ACC112 (cell line): Measurements from ENCODE around the gene KNCN.

Experiments
- H2AFZ ChIP-seq: fragments of 200-600 bp; sonication (generic); one replicate; pipeline ENCODE4 v1.6.0; 2017; ENCODE audit warnings: antibody characterized with exemption, low read length; ENCODE audit not compliant: unreplicated experiment
- H3K27ac ChIP-seq: fragments of 200-600 bp; sonication (generic); 2 replicates; pipeline ENCODE4 v1.5.1; 2014; ENCODE audit warnings: low read depth, mild to moderate bottlenecking, antibody characterized with exemption, low read length, moderate library complexity
- H3K27me3 ChIP-seq: fragments of 200-600 bp; sonication (generic); 2 replicates; pipeline ENCODE4 v1.6.1; 2014; ENCODE audit warnings: mild to moderate bottlenecking, antibody characterized with exemption, low read length, moderate library complexity, mixed read lengths; ENCODE audit not compliant: insufficient read depth
- H3K36me3 ChIP-seq: fragments of 200-600 bp; sonication (generic); 2 replicates; pipeline ENCODE4 v1.6.1; 2016; ENCODE audit warnings: mild to moderate bottlenecking, antibody characterized with exemption, low read length, moderate library complexity, mixed read lengths; ENCODE audit not compliant: insufficient read depth
- H3K4me1 ChIP-seq: fragments of 200-600 bp; sonication (generic); one replicate; pipeline ENCODE4 v1.6.1; 2016; ENCODE audit warnings: low read length, mixed read lengths; ENCODE audit not compliant: insufficient read depth, unreplicated experiment, control insufficient read depth
- H3K4me3 ChIP-seq: fragments of 200-600 bp; sonication (generic); 2 replicates; pipeline ENCODE4 v1.5.1; 2014; ENCODE audit warnings: mild to moderate bottlenecking, low read depth, low read length
- H3K79me2 ChIP-seq: fragments of 200-600 bp; sonication (generic); one replicate; pipeline ENCODE4 v1.6.0; 2016; ENCODE audit warnings: low read length; ENCODE audit not compliant: control insufficient read depth, unreplicated experiment, insufficient read depth

Gene KNCN

DNA sequence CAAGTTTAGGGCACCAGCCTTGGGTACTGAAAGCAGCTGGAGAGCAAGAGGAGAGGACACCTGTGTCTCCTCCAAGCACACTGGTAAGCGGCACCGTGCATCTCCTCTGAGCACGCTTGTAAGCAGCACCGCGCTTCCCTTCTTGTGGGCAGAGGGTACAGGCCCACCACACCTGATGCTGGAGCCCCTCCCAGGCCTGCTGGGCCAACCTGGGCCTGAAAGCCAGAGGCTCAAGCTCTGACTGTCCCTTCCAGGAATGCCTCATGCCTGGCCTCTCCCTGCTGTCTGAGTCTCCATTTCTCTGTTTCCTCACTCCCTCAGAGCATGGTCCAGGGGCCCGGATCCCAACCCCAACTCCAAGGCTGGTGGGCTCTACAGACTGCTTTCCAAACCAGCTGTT is 35.9 kb downstream of the KNCN start:
- Histone ChIP-seq H3K4me1 (peaks cover 15% of the 10 kb centered on the region), H3K27ac (no peak overlapping the region), H3K27me3 (no peaks in the 10 kb centered on the region), H2AFZ (no peak overlapping the region), H3K79me2 (no peaks in the 10 kb centered on the region), H3K36me3 (no peaks in the 10 kb centered on the region), H3K4me3 (no peak overlapping the region)

DNA sequence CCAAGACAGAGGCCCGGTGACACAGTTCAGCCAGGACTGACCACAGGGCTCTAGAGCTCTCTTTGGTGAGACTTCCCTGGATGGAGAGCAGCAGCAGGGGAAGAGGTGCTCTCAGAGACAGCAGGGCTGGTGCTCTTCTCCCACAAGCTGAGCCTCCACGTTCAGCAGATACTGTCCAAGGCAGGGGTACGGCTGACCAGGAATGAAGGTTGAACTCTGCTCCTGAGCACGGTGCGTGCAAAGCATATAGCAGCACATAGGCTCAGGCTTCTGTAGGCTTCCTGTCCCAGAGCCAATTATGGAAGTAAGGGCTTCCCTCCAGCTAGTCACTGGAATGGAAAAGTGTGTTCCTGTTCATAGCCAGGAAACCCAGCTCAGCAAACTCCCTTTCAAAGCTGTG is 37.9 kb downstream of the KNCN start:
- Histone ChIP-seq H3K4me1 (peaks cover 10% of the 10 kb centered on the region), H3K27me3 (no peaks in the 10 kb centered on the region), H3K27ac (no peak overlapping the region), H2AFZ (no peak overlapping the region), H3K4me3 (no peak overlapping the region), H3K79me2 (no peaks in the 10 kb centered on the region), H3K36me3 (no peaks in the 10 kb centered on the region)

DNA sequence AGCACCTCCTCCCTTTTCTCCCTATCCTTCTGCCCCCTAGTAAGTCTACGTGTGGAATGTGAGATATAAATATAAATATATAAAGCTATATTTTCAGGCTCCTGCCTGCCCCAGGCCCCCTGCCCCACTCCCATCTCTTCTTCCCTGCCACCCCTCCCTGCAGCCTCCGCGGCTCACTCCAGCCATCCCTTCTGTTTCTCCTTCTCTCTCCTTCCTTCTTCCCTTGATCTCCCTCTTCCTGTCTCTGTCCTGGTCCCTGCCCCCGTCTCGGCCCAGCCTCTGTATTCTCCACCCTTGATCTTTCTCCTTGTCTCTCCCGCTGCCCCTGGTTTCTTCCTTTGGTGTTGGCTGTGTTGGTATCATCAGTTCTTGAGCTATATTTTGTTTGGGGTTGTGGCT is 38.7 kb downstream of the KNCN start:
- H3K36me3 ChIP-seq: no peaks in the 10 kb centered on the region
- no peak overlapping the region for H3K27ac ChIP-seq
- no peak overlapping the region for H2AFZ ChIP-seq
- H3K4me1 ChIP-seq: peaks cover 14% of the 10 kb centered on the region
- no peak overlapping the region for H3K4me3 ChIP-seq
- H3K27me3 ChIP-seq: no peaks in the 10 kb centered on the region
- H3K79me2 ChIP-seq: no peaks in the 10 kb centered on the region

DNA sequence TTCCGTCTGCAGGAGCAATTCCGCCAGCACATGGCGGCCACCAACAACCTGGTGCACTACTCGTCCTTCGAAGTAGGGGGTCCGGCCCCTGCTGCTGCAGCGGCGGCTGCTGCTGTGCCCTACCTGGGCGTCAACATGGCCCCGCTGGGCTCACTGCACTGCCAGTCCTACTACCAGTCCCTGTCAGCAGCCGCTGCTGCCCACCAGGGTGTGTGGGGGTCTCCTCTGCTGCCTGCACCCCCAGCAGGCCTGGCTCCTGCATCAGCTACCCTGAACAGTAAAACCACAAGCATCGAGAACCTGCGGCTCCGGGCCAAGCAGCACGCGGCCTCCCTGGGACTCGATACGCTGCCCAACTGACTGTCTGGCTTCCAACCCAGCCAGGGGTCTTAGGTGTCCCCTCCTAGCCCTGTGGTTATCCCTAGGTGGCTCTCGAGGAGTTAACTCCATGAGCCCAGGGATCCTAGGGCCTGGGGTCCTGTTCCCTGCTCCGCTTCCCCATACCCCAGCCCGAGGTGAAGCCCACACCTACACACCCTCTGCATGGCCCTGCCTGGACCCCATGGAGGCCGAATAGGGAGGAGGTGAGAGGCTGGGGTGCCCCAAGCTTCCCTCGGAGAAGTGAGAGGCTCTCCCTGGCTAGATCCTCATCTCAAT is 39.2 kb downstream of the KNCN start:
- Histone ChIP-seq H2AFZ (no peak overlapping the region), H3K79me2 (no peaks in the 10 kb centered on the region), H3K4me1 (peaks cover 13% of the 10 kb centered on the region), H3K27ac (no peak overlapping the region), H3K27me3 (no peaks in the 10 kb centered on the region), H3K4me3 (no peak overlapping the region), H3K36me3 (no peaks in the 10 kb centered on the region)

DNA sequence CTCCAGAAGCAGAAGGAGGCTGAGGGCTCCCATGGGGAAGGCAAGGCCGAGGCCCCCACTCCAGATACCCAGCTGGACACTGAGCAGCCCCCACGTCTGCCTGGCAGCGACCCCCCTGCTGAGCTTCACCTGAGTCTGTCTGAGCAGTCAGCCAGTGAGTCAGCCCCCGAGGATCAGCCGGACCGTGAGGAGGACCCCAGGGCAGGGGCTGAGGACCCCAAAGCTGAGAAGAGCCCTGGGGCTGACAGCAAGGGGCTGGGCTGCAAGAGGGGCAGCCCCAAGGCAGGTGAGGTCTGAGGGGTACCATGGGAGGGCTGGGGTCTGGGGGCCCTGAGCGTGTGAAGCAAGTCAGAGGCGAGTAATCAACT is 40.5 kb downstream of the KNCN start:
- H3K79me2 ChIP-seq: no peaks in the 10 kb centered on the region
- H3K27me3 ChIP-seq: no peaks in the 10 kb centered on the region
- peaks cover 10% of the 10 kb centered on the region for H3K4me1 ChIP-seq
- no peak overlapping the region for H2AFZ ChIP-seq
- H3K4me3 ChIP-seq: no peak overlapping the region
- H3K36me3 ChIP-seq: no peaks in the 10 kb centered on the region
- H3K27ac ChIP-seq: no peak overlapping the region

DNA sequence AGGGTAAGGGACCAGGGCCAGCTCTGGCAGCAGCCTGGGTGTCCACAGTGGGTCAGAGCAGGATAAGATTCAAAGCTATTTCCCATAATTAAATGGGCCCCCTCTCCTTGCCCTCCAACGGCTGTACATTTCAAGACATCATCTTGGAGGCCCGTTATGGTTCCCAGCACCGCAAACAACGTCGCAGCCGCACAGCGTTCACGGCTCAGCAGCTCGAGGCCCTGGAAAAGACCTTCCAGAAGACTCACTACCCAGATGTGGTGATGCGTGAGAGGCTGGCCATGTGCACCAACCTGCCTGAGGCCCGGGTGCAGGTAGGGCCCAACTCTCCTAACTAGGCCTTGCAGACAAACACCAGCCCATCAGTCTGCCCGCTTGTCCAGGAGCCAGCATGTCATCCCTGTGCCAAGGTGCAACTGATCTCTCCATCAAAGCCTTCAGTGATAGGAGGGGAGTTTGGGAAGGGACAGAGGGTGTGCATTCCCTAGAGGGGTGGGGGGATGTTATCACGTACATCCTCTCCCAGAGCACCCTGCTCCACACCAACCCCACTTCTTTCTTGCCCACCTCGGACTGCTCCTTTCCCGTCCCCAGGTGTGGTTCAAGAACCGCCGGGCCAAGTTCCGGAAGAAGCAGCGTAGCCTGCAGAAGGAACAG is 41.0 kb downstream of the KNCN start:
- Histone ChIP-seq H3K27me3 (no peaks in the 10 kb centered on the region), H3K79me2 (no peaks in the 10 kb centered on the region), H2AFZ (no peak overlapping the region), H3K36me3 (no peaks in the 10 kb centered on the region), H3K4me3 (no peak overlapping the region), H3K4me1 (peaks cover 10% of the 10 kb centered on the region), H3K27ac (no peak overlapping the region)

DNA sequence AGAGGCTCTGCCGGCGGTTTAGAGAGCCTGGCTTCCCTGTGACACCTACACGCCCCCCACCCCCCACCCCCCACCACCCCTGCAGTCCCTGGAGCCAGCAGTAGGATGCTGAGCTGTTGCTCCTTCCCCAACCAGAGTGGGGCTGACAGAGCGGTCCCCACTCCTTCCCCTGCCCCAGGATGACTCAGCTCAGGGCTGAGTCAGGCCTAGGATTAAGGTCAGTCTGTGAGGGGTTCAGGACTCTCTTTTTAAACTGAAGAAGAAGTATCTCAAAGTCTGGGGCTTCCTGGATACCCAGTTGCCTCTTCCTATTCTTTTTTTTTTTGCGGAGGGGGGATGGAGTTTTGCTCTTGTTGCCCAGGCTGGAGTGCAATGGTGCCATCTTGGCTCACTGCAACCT is 42.7 kb downstream of the KNCN start:
- Histone ChIP-seq H2AFZ (no peak overlapping the region), H3K36me3 (no peaks in the 10 kb centered on the region), H3K27ac (no peak overlapping the region), H3K4me3 (no peak overlapping the region), H3K27me3 (peaks cover under 1% of the 10 kb centered on the region; the same call in 1 of the 2 replicates), H3K4me1 (peaks cover 10% of the 10 kb centered on the region), H3K79me2 (no peaks in the 10 kb centered on the region)

DNA sequence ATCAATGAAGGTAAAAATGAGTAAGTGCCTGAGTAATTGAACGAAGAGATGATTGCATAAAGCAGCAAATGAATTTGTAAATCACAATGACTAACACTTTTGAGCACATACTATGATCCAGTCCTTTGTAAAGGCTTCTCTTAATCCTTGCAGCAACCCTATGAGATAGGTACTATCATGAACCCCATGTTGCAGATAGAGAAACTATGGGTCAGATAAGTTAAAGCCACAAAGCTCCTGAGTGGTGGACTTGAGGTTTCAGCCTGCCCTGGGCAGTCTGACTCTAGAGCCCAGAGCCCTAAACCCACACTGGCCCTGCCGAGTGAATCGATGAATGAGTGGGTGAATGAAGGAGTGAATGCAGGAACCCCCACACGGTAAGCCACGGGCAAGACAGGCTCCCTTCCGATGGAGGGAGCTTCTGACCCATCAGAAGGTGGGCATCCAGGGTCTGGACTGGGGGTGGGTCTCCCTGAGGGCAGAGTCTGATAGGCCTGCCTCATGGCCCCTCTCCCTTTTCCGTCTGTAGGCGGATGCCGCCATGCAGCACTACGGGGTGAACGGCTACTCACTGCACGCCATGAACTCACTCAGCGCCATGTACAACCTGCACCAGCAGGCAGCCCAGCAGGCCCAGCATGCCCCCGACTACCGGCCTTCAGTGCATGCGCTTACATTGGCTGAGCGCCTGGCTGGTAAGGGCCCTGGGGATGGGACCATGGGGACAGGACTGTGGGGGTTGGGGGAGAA is 44.8 kb downstream of the KNCN start:
- Histone ChIP-seq H3K79me2 (no peaks in the 10 kb centered on the region), H3K4me3 (no peak overlapping the region), H2AFZ (no peak overlapping the region), H3K27me3 (peaks cover 21% of the 10 kb centered on the region), H3K27ac (no peak overlapping the region), H3K36me3 (no peaks in the 10 kb centered on the region), H3K4me1 (peaks cover 10% of the 10 kb centered on the region)

DNA sequence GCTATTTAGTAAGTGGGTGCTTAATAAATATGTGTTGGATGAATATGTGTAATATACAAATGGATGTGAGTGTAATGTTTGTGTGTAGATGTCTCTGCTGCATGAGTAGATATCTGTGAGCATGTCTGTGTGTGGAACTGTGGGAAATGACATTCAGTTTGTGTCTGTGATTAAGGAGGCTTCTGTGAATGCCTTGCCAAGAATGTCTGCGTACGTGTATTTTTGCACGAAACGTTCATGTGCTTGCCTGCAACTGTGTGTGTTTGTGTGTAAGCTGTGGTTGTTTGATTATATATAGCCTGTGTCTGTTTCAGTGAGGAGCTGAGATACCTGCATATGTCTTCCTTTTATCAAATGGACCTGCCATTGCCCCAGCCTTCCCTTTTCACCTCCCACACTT is 48.0 kb downstream of the KNCN start:
- Histone ChIP-seq H2AFZ (no peak overlapping the region), H3K79me2 (no peaks in the 10 kb centered on the region), H3K27ac (no peak overlapping the region), H3K36me3 (no peaks in the 10 kb centered on the region), H3K4me1 (peaks cover 3% of the 10 kb centered on the region), H3K4me3 (no peak overlapping the region), H3K27me3 (peaks cover 29% of the 10 kb centered on the region)

DNA sequence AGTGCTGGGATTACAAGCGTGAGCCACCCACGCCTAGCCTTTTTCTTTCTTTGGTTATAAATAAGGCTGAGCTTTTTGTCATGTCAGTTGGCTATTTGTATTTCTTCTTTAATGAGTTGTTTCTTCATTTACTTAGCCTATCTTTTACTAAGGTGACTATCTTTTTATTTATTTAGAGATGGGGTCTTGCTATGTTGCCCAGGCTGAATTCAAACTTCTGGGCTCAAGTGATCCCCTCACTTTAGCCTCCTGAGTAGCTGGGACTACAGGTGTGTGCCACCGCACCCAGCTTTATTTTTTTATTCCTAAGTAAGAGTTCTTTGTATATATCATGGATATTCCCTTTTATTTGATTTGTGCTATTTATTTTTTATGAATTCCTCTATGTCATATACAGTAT is 49.9 kb downstream of the KNCN start:
- no peaks in the 10 kb centered on the region for H3K36me3 ChIP-seq
- H2AFZ ChIP-seq: no peak overlapping the region
- no peak overlapping the region for H3K4me3 ChIP-seq
- no peaks in the 10 kb centered on the region for H3K4me1 ChIP-seq
- peaks cover 34% of the 10 kb centered on the region for H3K27me3 ChIP-seq
- H3K27ac ChIP-seq: no peak overlapping the region
- no peaks in the 10 kb centered on the region for H3K79me2 ChIP-seq

DNA sequence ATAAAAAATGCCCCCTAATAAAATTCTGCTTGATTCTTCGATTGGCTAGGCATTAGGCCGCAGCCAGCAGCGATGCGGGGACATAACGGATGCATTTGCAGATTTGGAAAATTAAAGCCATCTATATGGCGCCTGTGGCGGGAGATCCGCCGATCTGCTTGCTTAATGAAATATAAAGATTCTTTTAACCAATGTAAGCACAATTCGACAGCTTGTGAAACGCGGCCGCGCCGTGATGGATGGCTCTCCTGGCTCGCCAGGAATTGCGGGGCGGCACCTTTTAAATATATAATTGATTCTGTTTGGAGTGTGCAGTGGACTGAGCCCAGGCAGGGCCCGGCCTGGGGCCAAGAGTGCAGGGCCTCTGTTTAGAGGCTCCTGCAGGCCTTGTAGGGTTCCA is 53.8 kb downstream of the KNCN start:
- no peaks in the 10 kb centered on the region for H3K36me3 ChIP-seq

More for the DNA sequence above, 53.8 kb downstream of the KNCN start:
- H3K4me3 ChIP-seq: no peak overlapping the region
- no peaks in the 10 kb centered on the region for H3K79me2 ChIP-seq
- H3K27ac ChIP-seq: no peak overlapping the region
- no peak overlapping the region for H2AFZ ChIP-seq
- H3K4me1 ChIP-seq: no peaks in the 10 kb centered on the region
- H3K27me3 ChIP-seq: peaks cover 48% of the 10 kb centered on the region
